Upper lobe of left lung (tissue), 6 donors: ENCODE data around the gene GTF3C5. TPM values are rescaled to one million over a fixed set of nuclear protein-coding genes. Genes with fewer than 3 reads are reported as not detected.

Source experiments
- ATAC-seq, 2 donors: fragments of 200-7000 bp; cut with Tn5 transposase; one replicate each; pipeline ENCODE4 v1.9.1; 2022; ENCODE audit warnings: mild to moderate bottlenecking in 2 of 2, moderate library complexity in 2 of 2; ENCODE audit not compliant: low FRiP score in 2 of 2
- DNase-seq, 2 donors: peaks; one replicate each; pipeline ENCODE4 v3.0.0-alpha.2; 2019 to 2020
- H3K27ac ChIP-seq, 4 donors: fragments of 200-600 bp; sonication (generic); one replicate each; pipeline ENCODE4 v1.5.1; 2016 to 2019
- H3K27me3 ChIP-seq, 4 donors: fragments of 200-600 bp; sonication (generic); one replicate each; pipeline ENCODE4 v1.5.1; 2017 to 2019
- H3K36me3 ChIP-seq, 4 donors: fragments of 200-600 bp; sonication (generic); one replicate each; pipeline ENCODE4 v1.5.1; 2016 to 2019
- H3K4me1 ChIP-seq, 4 donors: fragments of 200-600 bp; sonication (generic); one replicate each; pipeline ENCODE4 v1.5.1; 2018 to 2019
- H3K4me3 ChIP-seq, 4 donors: fragments of 200-600 bp; sonication (generic); one replicate each; pipeline ENCODE4 v1.5.1; 2017 to 2019; ENCODE audit warnings: mild to moderate bottlenecking in 2 of 4, moderate library complexity in 1 of 4
- H3K9me3 ChIP-seq, 4 donors: fragments of 200-600 bp; sonication (generic); one replicate each; pipeline ENCODE4 v1.5.1; 2018 to 2019
- EP300 ChIP-seq, 4 donors: sonication (generic); formaldehyde crosslinking; IDR thresholded peaks; one replicate each; pipeline ENCODE4 v1.5.1; 2017; ENCODE audit warnings: antibody characterized with exemption in 4 of 4, control low read depth in 2 of 4
- POLR2A ChIP-seq, 4 donors: fragments of 450-650 bp; IDR thresholded peaks; one replicate each; pipeline ENCODE4 v1.5.1; 2016 to 2017; ENCODE audit warnings: antibody characterized with exemption in 4 of 4, mild to moderate bottlenecking in 2 of 4
- POLR2AphosphoS5 ChIP-seq, 2 donors: sonication (generic); formaldehyde crosslinking; IDR thresholded peaks; one replicate each; pipeline ENCODE4 v1.5.1; 2017; ENCODE audit warnings: antibody characterized with exemption in 2 of 2
- WGBS, 2 donors: methylation state at CpG; one replicate each; pipeline ENCODE4 v1.1.5; 2017 to 2018; 5-methylcytosine and 5-hydroxymethylcytosine counted together
- total RNA-seq, 6 donors: library from RNA; depleted of rRNA in 4 of 6; stranded (reverse); fragments of >200 nt in 4 of 6; gene quantifications; one replicate each; pipeline versions ENCODE4 v1.1.0 to v1.2.1, GENCODE V29; 2016 to 2021
- TF ChIP-seq, protein P1 (sequence below), 6 experiments: fragments of 450-650 bp in 4 of 6; fragments of 200-600 bp in 2 of 6; sonication (generic) in 2 of 6; IDR thresholded peaks; one replicate each; pipeline ENCODE4 v1.5.1; 2016 to 2019; ENCODE audit warnings: antibody characterized with exemption in 6 of 6
- donor health status: DM: no; HTN: no; CAD: no; lungs with moderate emphysema.
- donor health status: DM: no; HTN: yes; CAD: no; lungs with severe emphysema.

The GTF3C5 gene
- total RNA-seq, 6 donors from 2014 or later, result 40.9 to 133 (median 49.7) TPM

DNA sequence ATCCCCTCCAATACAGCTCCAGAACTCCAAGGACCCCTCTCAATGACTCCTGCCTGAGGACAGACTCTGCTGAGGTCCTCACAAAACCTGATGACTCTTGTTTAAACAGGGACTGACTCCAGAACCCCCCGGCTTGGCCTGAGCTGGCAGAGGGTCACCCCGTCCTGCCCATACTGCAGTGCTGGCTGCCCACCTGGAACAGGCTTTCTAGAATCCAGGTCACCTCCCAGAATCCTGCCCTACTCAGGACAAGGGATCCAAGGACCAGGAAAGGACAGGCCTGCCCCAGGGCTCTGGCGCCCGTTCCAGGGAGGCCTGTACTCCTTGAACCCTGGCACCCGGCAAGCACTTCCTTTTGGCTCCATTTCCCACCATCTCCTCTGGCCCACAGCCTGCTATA lies 68.1 kb downstream of the GTF3C5 start:
- WGBS, 2 donors, result 94 to 97% methylated on average over 3 to 5 of the region's 5 CpGs
- H3K4me1 ChIP-seq, result peaks cover 0 to 7% (median 0%) of the 10 kb centered on the region in 4 donors
- ATAC-seq (no peak), DNase-seq (no peak)
- no peak overlapping the region for H3K4me3 ChIP-seq
- H3K27me3 ChIP-seq, result no peaks in the 10 kb centered on the region
- TF ChIP-seq, protein P1, sequence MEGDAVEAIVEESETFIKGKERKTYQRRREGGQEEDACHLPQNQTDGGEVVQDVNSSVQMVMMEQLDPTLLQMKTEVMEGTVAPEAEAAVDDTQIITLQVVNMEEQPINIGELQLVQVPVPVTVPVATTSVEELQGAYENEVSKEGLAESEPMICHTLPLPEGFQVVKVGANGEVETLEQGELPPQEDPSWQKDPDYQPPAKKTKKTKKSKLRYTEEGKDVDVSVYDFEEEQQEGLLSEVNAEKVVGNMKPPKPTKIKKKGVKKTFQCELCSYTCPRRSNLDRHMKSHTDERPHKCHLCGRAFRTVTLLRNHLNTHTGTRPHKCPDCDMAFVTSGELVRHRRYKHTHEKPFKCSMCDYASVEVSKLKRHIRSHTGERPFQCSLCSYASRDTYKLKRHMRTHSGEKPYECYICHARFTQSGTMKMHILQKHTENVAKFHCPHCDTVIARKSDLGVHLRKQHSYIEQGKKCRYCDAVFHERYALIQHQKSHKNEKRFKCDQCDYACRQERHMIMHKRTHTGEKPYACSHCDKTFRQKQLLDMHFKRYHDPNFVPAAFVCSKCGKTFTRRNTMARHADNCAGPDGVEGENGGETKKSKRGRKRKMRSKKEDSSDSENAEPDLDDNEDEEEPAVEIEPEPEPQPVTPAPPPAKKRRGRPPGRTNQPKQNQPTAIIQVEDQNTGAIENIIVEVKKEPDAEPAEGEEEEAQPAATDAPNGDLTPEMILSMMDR (IDR thresholded peaks at IDR 0.05), result no peak
- no peak for TF ChIP-seq POLR2AphosphoS5 (IDR thresholded peaks at IDR 0.05)
- peaks cover 0 to 7% (median 0%) of the 10 kb centered on the region in 4 donors for H3K9me3 ChIP-seq
- H3K36me3 ChIP-seq, result peaks cover 43 to 73% (median 68%) of the 10 kb centered on the region in 4 donors
- H3K27ac ChIP-seq, result no peak overlapping the region

DNA sequence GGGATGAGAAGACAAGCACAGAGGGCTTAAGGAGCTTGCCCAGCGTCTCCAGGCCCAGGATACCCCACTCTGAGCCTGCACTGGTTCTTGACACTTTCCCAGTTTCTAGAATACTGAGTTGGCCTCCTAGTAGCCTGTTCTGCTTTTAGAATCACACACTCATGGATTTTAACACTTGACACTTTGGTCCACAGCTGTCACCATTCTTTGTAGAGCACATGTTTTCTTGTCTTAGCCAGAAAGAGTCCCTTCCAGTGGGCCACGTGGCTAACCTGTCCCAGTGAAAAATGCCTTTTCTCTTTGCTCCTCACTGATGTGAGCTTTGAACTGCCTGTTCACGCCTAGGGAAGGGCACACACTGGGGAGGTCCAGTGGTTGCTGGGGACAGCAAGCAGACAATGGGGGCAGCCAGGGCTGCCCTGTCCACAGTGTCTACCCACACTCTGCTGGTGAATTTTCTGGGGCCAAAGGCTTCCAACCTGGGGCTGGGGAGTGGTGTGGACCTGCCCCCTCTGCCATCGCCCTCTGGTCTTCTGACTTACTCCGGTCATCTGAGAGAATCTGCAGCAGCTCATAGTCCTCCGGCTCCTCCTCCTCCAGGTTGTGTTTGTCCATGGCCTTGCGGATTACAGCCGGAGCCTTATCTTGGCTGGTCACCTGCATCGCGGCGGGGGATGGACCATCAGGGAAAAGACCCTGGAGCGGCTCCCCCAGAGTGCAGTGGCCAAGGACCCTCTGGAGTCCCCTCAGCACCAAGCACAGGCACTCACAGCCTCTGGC lies 69.1 kb downstream of the GTF3C5 start:
- Histone ChIP-seq H3K4me3 (no peak overlapping the region), H3K4me1 (peaks cover 0 to 8% (median 0%) of the 10 kb centered on the region in 4 donors), H3K36me3 (peaks cover 46 to 84% (median 79%) of the 10 kb centered on the region in 4 donors), H3K9me3 (peaks cover 0 to 7% (median 0%) of the 10 kb centered on the region in 4 donors), H3K27ac (no peak overlapping the region), H3K27me3 (no peaks in the 10 kb centered on the region)
- no peak for ATAC-seq
- 95 to 99% methylated on average over 8 to 12 of the region's 12 CpGs for WGBS, 2 donors
- DNase-seq, result no peak
- TF ChIP-seq POLR2AphosphoS5 (IDR thresholded peaks at IDR 0.05), result no peak

DNA sequence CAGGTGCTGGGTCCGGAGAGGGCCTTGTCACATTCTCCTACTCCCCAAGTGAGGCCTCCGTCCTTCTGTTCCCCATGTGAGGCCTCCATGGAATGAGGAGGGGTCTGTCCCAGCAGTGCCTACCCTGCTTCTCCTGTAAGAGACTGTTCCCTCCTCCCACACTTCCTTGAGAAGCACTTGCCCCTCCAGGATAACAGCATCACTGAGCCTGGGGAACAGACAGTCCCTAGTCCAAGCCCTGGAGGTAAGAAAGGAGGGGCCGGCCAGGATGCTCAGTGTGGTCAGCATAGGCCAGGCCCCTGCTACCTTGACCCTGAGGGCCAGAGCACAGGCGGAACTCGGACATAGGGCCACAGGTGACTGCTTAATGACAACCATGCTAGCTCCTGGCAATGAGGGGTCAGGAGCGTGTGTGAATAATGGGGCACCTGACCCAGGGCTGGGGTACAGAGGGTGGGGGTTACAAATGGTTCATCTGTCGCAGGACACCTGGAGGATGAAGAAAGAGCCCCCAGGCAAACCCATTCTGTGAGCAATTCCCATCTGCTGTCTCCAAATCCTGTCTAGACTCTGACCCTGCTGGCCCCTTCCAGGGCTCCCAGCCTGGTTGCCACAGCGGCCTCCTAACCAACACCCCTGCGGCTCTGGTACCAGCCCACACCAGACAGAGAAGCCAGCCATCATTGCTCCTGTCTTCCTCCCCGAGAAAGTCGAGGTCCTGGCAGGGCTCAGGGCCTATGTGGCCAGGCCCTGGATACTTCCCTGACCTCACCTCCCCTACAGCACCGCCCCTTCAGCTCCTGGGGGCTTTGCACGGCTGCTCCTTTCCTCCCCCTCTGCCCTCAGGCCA lies 69.9 kb downstream of the GTF3C5 start:
- no peak overlapping the region for H3K4me3 ChIP-seq
- no peak for ATAC-seq
- H3K4me1 ChIP-seq, result peaks cover 0 to 8% (median 0%) of the 10 kb centered on the region in 4 donors
- TF ChIP-seq POLR2A (IDR thresholded peaks at IDR 0.05) (no peak), EP300 (IDR thresholded peaks at IDR 0.05) (no peak), POLR2AphosphoS5 (IDR thresholded peaks at IDR 0.05) (no peak)
- TF ChIP-seq, protein P1 (IDR thresholded peaks at IDR 0.05), result no peak
- peaks cover 47 to 89% (median 85%) of the 10 kb centered on the region in 4 donors for H3K36me3 ChIP-seq
- H3K27me3 ChIP-seq, result no peaks in the 10 kb centered on the region
- H3K9me3 ChIP-seq, result peaks cover 0 to 5% (median 0%) of the 10 kb centered on the region in 4 donors
- 94 to 98% methylated on average over 10 to 13 of the region's 13 CpGs for WGBS, 2 donors
- H3K27ac ChIP-seq, result no peak overlapping the region
- DNase-seq, result no peak

DNA sequence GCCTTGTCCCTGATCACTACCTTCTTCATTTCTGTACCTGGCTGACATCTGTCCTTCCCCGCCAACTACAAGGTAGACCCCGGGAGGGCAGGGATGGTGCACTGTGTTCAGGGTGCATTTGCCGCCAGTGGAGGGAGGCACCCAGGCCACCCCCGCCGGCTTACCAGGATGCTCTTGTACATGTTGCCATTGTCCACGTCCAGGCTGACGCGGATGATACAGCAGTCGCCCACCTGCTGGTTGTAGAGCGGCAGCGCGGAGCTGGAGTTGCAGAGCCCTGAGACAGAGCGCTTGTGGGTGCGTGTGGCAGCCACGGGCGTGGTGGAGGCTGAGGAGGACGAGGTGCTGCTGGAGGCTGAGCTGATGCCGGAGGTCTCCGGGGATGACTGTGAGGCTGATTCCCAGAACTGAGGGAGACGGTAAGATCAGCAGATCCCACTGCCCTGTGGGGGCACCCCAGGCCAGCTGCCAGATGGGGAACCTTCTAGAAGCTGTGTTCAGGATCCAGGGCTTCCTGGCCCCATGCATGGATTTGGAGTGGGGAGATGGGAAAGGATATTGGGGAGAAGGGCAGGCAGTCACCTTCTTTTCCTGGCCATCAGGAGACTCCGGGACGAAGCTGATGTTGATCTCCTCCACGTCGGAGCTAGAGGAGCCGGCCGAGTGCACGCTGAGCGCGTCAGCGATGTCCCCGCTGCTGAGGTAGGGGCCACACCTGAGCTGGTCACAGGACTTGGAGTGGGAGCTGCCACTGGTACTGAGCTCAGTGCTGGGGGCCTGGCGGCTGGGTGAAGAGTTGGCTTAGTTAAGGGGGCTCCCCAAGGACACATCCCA lies 70.8 kb downstream of the GTF3C5 start:
- ATAC-seq (no peak), DNase-seq (peak in 1 of 2 donors; percentile 73)
- Histone ChIP-seq H3K9me3 (no peaks in the 10 kb centered on the region), H3K4me1 (peaks cover 0 to 8% (median 0%) of the 10 kb centered on the region in 4 donors), H3K36me3 (peaks cover 47 to 96% (median 92%) of the 10 kb centered on the region in 4 donors), H3K27me3 (no peaks in the 10 kb centered on the region), H3K4me3 (no peak overlapping the region), H3K27ac (no peak overlapping the region)
- TF ChIP-seq EP300 (IDR thresholded peaks at IDR 0.05), result no peak
- TF ChIP-seq, protein P1 (IDR thresholded peaks at IDR 0.05), result no peak
- TF ChIP-seq POLR2AphosphoS5 (IDR thresholded peaks at IDR 0.05), result no peak
- TF ChIP-seq POLR2A (IDR thresholded peaks at IDR 0.05), result no peak
- 95 to 97% methylated on average over 32 of the region's 32 CpGs for WGBS, 2 donors
